PC-3 (cell line): ENCODE results near the gene VPS41.

Experiments
- CTCF ChIP-seq: fragments of 300-600 bp; sonication (generic); conservative IDR thresholded peaks from 2 replicates; pipeline ENCODE4 v1.5.1; 2017; ENCODE audit warnings: antibody characterized with exemption, low read depth, mild to moderate bottlenecking, low read length
- EZH2 ChIP-seq: fragments of 300-600 bp; sonication (generic); IDR thresholded peaks from one replicate; pipeline ENCODE4 v1.6.1; 2017; ENCODE audit warnings: antibody characterized with exemption, mild to moderate bottlenecking, low read length; ENCODE audit not compliant: unreplicated experiment
- EZH2phosphoT487 ChIP-seq: fragments of 300-600 bp; sonication (generic); IDR thresholded peaks from 2 replicates; pipeline ENCODE4 v1.6.1; 2018; ENCODE audit warnings: mild to moderate bottlenecking, antibody characterized with exemption, low read length, borderline replicate concordance

GRCh38 chr7:38777609-38778008 lies 131.4 kb downstream of the VPS41 start:
- TF ChIP-seq CTCF (no peak), EZH2 (no peak), EZH2phosphoT487 (no peak)
